BLaER1 treated with 17β-estradiol and CSF1 and Interleukin-3, amounts not matched to agents 10 nM and 100 nM (cell line): ENCODE data around the gene SCYL1.
A peak's percentile ranks its signal among the peaks of the same experiment; 100 is the strongest.

Source experiments
- H3K27ac ChIP-seq, 11 experiments: shearing (Covaris generic); formaldehyde crosslinking; 2 replicates each; pipeline ENCODE4 v1.8.1; 2022
- H3K27me3 ChIP-seq, 11 experiments: shearing (Covaris generic); formaldehyde crosslinking; 2 replicates each; pipeline ENCODE4 v1.8.1; 2022
- H3K36me3 ChIP-seq, 11 experiments: shearing (Covaris generic); formaldehyde crosslinking; 2 replicates each; pipeline ENCODE4 v1.8.1; 2022
- H3K4me1 ChIP-seq, 10 experiments: shearing (Covaris generic); formaldehyde crosslinking; 2 replicates each; pipeline ENCODE4 v1.8.1; 2022
- H3K4me2 ChIP-seq, 11 experiments: shearing (Covaris generic); formaldehyde crosslinking; 2 replicates each; pipeline ENCODE4 v1.8.1; 2022
- H3K4me3 ChIP-seq, 10 experiments: shearing (Covaris generic); formaldehyde crosslinking; 2 replicates each; pipeline ENCODE4 v1.8.1; 2022
- H3K9ac ChIP-seq, 11 experiments: shearing (Covaris generic); formaldehyde crosslinking; 2 replicates each; pipeline ENCODE4 v1.8.1; 2022
- H3K9me3 ChIP-seq, 11 experiments: shearing (Covaris generic); formaldehyde crosslinking; replicated peaks in 1 of 11; 2 replicates each; pipeline ENCODE4 v1.8.1; 2022
- H4K20me1 ChIP-seq, 11 experiments: shearing (Covaris generic); formaldehyde crosslinking; 2 replicates each; pipeline ENCODE4 v1.8.1; 2022
- Cebpa-rat ChIP-seq, 11 experiments: shearing (Covaris generic); IDR thresholded peaks; 2 replicates each; pipeline ENCODE4 v1.8.1; 2022

Gene SCYL1

DNA sequence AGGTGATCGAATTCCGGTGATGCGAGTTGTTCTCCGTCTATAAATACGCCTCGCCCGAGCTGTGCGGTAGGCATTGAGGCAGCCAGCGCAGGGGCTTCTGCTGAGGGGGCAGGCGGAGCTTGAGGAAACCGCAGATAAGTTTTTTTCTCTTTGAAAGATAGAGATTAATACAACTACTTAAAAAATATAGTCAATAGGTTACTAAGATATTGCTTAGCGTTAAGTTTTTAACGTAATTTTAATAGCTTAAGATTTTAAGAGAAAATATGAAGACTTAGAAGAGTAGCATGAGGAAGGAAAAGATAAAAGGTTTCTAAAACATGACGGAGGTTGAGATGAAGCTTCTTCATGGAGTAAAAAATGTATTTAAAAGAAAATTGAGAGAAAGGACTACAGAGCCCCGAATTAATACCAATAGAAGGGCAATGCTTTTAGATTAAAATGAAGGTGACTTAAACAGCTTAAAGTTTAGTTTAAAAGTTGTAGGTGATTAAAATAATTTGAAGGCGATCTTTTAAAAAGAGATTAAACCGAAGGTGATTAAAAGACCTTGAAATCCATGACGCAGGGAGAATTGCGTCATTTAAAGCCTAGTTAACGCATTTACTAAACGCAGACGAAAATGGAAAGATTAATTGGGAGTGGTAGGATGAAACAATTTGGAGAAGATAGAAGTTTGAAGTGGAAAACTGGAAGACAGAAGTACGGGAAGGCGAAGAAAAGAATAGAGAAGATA, 25.7 kb upstream of the SCYL1 start, which contains the start of gene MALAT1:
Gene MALAT1, plus strand, starts transcription at position 69 of the 736 bp plus-strand sequence.
- no peaks in the 10 kb centered on the region for H3K27me3 ChIP-seq
- peak within 1 kb of the TSS; percentile 95 to 100 (median 98) for H3K9ac ChIP-seq
- peaks cover 0 to 10% (median 0%) of the 10 kb centered on the region in 11 experiments; a peak in 5 of 22 replicates for H3K9me3 ChIP-seq
- no peak for TF ChIP-seq Cebpa-rat (IDR thresholded peaks at IDR 0.05)
- H3K27ac ChIP-seq: peak within 1 kb of the TSS; percentile 94 to 100 (median 100)
- H3K4me2 ChIP-seq: peak within 1 kb of the TSS; percentile 93 to 100 (median 97)
- H4K20me1 ChIP-seq: peaks cover 48 to 52% (median 50%) of the 10 kb centered on the region in 11 experiments
- peaks cover 39 to 44% (median 41%) of the 10 kb centered on the region in 11 experiments for H3K36me3 ChIP-seq
- H3K4me1 ChIP-seq: peaks cover 28 to 38% (median 34%) of the 10 kb centered on the region in 10 experiments
- peak within 1 kb of the TSS; percentile 77 to 94 (median 90) for H3K4me3 ChIP-seq

DNA sequence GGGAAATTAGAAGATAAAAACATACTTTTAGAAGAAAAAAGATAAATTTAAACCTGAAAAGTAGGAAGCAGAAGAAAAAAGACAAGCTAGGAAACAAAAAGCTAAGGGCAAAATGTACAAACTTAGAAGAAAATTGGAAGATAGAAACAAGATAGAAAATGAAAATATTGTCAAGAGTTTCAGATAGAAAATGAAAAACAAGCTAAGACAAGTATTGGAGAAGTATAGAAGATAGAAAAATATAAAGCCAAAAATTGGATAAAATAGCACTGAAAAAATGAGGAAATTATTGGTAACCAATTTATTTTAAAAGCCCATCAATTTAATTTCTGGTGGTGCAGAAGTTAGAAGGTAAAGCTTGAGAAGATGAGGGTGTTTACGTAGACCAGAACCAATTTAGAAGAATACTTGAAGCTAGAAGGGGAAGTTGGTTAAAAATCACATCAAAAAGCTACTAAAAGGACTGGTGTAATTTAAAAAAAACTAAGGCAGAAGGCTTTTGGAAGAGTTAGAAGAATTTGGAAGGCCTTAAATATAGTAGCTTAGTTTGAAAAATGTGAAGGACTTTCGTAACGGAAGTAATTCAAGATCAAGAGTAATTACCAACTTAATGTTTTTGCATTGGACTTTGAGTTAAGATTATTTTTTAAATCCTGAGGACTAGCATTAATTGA, 25.0 kb upstream of the SCYL1 start:
- Histone ChIP-seq H3K4me1 (peaks cover 24 to 38% (median 34%) of the 10 kb centered on the region in 10 experiments), H3K4me2 (peak overlapping the region; percentile 65 to 98 (median 93); a peak in 21 of 22 replicates), H3K36me3 (peaks cover 46 to 51% (median 48%) of the 10 kb centered on the region in 11 experiments), H4K20me1 (peaks cover 55 to 59% (median 57%) of the 10 kb centered on the region in 11 experiments), H3K9me3 (peaks cover 0 to 10% (median 0%) of the 10 kb centered on the region in 11 experiments; a peak in 5 of 22 replicates), H3K27ac (peak overlapping the region; percentile 94 to 100 (median 100)), H3K9ac (peak overlapping the region; percentile 95 to 100 (median 98)), H3K27me3 (no peaks in the 10 kb centered on the region), H3K4me3 (peak overlapping the region; percentile 77 to 94 (median 90))
- TF ChIP-seq Cebpa-rat (IDR thresholded peaks at IDR 0.05): no peak

DNA sequence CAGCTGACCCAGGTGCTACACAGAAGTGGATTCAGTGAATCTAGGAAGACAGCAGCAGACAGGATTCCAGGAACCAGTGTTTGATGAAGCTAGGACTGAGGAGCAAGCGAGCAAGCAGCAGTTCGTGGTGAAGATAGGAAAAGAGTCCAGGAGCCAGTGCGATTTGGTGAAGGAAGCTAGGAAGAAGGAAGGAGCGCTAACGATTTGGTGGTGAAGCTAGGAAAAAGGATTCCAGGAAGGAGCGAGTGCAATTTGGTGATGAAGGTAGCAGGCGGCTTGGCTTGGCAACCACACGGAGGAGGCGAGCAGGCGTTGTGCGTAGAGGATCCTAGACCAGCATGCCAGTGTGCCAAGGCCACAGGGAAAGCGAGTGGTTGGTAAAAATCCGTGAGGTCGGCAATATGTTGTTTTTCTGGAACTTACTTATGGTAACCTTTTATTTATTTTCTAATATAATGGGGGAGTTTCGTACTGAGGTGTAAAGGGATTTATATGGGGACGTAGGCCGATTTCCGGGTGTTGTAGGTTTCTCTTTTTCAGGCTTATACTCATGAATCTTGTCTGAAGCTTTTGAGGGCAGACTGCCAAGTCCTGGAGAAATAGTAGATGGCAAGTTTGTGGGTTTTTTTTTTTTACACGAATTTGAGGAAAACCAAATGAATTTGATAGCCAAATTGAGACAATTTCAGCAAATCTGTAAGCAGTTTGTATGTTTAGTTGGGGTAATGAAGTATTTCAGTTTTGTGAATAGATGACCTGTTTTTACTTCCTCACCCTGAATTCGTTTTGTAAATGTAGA, 24.3 kb upstream of the SCYL1 start:
- H3K36me3 ChIP-seq: peaks cover 53 to 58% (median 55%) of the 10 kb centered on the region in 11 experiments
- H3K27me3 ChIP-seq: no peaks in the 10 kb centered on the region
- peak overlapping the region; percentile 94 to 100 (median 100) for H3K27ac ChIP-seq
- peaks cover 24 to 39% (median 34%) of the 10 kb centered on the region in 10 experiments for H3K4me1 ChIP-seq
- peak overlapping the region; percentile 65 to 98 (median 93) for H3K4me2 ChIP-seq
- H3K4me3 ChIP-seq: peak overlapping the region; percentile 77 to 94 (median 90)
- peak overlapping the region; percentile 95 to 100 (median 98) for H3K9ac ChIP-seq
- no peak for TF ChIP-seq Cebpa-rat (IDR thresholded peaks at IDR 0.05)
- H4K20me1 ChIP-seq: peaks cover 63 to 66% (median 64%) of the 10 kb centered on the region in 11 experiments
- H3K9me3 ChIP-seq: peaks cover 0 to 10% (median 0%) of the 10 kb centered on the region in 11 experiments; a peak in 5 of 22 replicates

DNA sequence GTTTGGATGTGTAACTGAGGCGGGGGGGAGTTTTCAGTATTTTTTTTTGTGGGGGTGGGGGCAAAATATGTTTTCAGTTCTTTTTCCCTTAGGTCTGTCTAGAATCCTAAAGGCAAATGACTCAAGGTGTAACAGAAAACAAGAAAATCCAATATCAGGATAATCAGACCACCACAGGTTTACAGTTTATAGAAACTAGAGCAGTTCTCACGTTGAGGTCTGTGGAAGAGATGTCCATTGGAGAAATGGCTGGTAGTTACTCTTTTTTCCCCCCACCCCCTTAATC, 23.8 kb upstream of the SCYL1 start:
- H3K9me3 ChIP-seq: peaks cover 0 to 10% (median 0%) of the 10 kb centered on the region in 11 experiments; a peak in 5 of 22 replicates
- peak overlapping the region; percentile 77 to 94 (median 90) for H3K4me3 ChIP-seq
- no peak for TF ChIP-seq Cebpa-rat (IDR thresholded peaks at IDR 0.05)
- peak overlapping the region; percentile 94 to 100 (median 100) for H3K27ac ChIP-seq
- no peaks in the 10 kb centered on the region for H3K27me3 ChIP-seq
- H3K4me2 ChIP-seq: peak overlapping the region; percentile 65 to 98 (median 93)
- peaks cover 59 to 64% (median 61%) of the 10 kb centered on the region in 11 experiments for H3K36me3 ChIP-seq
- H3K9ac ChIP-seq: peak overlapping the region; percentile 95 to 100 (median 98)
- H3K4me1 ChIP-seq: peaks cover 24 to 39% (median 34%) of the 10 kb centered on the region in 10 experiments
- peaks cover 68 to 71% (median 69%) of the 10 kb centered on the region in 11 experiments for H4K20me1 ChIP-seq

DNA sequence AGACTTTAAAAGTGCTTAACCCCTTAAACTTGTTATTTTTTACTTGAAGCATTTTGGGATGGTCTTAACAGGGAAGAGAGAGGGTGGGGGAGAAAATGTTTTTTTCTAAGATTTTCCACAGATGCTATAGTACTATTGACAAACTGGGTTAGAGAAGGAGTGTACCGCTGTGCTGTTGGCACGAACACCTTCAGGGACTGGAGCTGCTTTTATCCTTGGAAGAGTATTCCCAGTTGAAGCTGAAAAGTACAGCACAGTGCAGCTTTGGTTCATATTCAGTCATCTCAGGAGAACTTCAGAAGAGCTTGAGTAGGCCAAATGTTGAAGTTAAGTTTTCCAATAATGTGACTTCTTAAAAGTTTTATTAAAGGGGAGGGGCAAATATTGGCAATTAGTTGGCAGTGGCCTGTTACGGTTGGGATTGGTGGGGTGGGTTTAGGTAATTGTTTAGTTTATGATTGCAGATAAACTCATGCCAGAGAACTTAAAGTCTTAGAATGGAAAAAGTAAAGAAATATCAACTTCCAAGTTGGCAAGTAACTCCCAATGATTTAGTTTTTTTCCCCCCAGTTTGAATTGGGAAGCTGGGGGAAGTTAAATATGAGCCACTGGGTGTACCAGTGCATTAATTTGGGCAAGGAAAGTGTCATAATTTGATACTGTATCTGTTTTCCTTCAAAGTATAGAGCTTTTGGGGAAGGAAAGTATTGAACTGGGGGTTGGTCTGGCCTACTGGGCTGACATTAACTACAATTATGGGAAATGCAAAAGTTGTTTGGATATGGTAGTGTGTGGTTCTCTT, 23.2 kb upstream of the SCYL1 start:
- Histone ChIP-seq H3K36me3 (peaks cover 63 to 67% (median 66%) of the 10 kb centered on the region in 11 experiments), H3K9ac (peak overlapping the region; percentile 95 to 100 (median 98)), H3K27me3 (no peaks in the 10 kb centered on the region), H4K20me1 (peaks cover 74 to 77% (median 75%) of the 10 kb centered on the region in 11 experiments), H3K27ac (peak overlapping the region; percentile 94 to 100 (median 100)), H3K9me3 (peaks cover 0 to 10% (median 0%) of the 10 kb centered on the region in 11 experiments; a peak in 5 of 22 replicates), H3K4me2 (peak overlapping the region; percentile 65 to 98 (median 93)), H3K4me1 (peaks cover 24 to 39% (median 34%) of the 10 kb centered on the region in 10 experiments), H3K4me3 (peak overlapping the region; percentile 77 to 94 (median 90))
- TF ChIP-seq Cebpa-rat (IDR thresholded peaks at IDR 0.05): no peak

DNA sequence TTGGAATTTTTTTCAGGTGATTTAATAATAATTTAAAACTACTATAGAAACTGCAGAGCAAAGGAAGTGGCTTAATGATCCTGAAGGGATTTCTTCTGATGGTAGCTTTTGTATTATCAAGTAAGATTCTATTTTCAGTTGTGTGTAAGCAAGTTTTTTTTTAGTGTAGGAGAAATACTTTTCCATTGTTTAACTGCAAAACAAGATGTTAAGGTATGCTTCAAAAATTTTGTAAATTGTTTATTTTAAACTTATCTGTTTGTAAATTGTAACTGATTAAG, 22.7 kb upstream of the SCYL1 start:
- H3K4me3 ChIP-seq: peak overlapping the region; percentile 77 to 94 (median 90)
- H3K4me2 ChIP-seq: peak overlapping the region; percentile 87 to 98 (median 94)
- peak overlapping the region; percentile 95 to 100 (median 98) for H3K9ac ChIP-seq
- H3K4me1 ChIP-seq: peaks cover 27 to 41% (median 36%) of the 10 kb centered on the region in 10 experiments
- no peak for TF ChIP-seq Cebpa-rat (IDR thresholded peaks at IDR 0.05)
- peaks cover 0 to 10% (median 0%) of the 10 kb centered on the region in 11 experiments; a peak in 5 of 22 replicates for H3K9me3 ChIP-seq
- H3K27ac ChIP-seq: peak overlapping the region; percentile 94 to 100 (median 100)
- H3K36me3 ChIP-seq: peaks cover 63 to 69% (median 67%) of the 10 kb centered on the region in 11 experiments
- no peaks in the 10 kb centered on the region for H3K27me3 ChIP-seq
- H4K20me1 ChIP-seq: peaks cover 79 to 82% (median 80%) of the 10 kb centered on the region in 11 experiments

DNA sequence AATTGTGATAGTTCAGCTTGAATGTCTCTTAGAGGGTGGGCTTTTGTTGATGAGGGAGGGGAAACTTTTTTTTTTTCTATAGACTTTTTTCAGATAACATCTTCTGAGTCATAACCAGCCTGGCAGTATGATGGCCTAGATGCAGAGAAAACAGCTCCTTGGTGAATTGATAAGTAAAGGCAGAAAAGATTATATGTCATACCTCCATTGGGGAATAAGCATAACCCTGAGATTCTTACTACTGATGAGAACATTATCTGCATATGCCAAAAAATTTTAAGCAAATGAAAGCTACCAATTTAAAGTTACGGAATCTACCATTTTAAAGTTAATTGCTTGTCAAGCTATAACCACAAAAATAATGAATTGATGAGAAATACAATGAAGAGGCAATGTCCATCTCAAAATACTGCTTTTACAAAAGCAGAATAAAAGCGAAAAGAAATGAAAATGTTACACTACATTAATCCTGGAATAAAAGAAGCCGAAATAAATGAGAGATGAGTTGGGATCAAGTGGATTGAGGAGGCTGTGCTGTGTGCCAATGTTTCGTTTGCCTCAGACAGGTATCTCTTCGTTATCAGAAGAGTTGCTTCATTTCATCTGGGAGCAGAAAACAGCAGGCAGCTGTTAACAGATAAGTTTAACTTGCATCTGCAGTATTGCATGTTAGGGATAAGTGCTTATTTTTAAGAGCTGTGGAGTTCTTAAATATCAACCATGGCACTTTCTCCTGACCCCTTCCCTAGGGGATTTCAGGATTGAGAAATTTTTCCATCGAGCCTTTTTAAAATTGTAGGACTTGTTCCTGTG, 22.1 kb upstream of the SCYL1 start:
- H3K27me3 ChIP-seq: no peaks in the 10 kb centered on the region
- H3K9ac ChIP-seq: peak overlapping the region; percentile 95 to 100 (median 98)
- peak overlapping the region; percentile 77 to 94 (median 90) for H3K4me3 ChIP-seq
- H3K27ac ChIP-seq: peak overlapping the region; percentile 94 to 100 (median 100); a peak in 21 of 22 replicates
- no peak for TF ChIP-seq Cebpa-rat (IDR thresholded peaks at IDR 0.05)
- peaks cover 63 to 69% (median 67%) of the 10 kb centered on the region in 11 experiments for H3K36me3 ChIP-seq
- H3K9me3 ChIP-seq: peaks cover 0 to 10% (median 0%) of the 10 kb centered on the region in 11 experiments; a peak in 5 of 22 replicates
- peaks cover 32 to 46% (median 41%) of the 10 kb centered on the region in 10 experiments for H3K4me1 ChIP-seq
- peak overlapping the region; percentile 87 to 98 (median 94) for H3K4me2 ChIP-seq
- H4K20me1 ChIP-seq: peaks cover 82 to 87% (median 85%) of the 10 kb centered on the region in 11 experiments
